Left renal pelvis (tissue), 4 donors: ENCODE measurements around the gene TFF1. TPM values are rescaled to one million over a fixed set of nuclear protein-coding genes. Genes with fewer than 3 reads are reported as not detected.

Experiments
- DNase-seq, 4 donors: peaks; one replicate each; pipeline ENCODE4 v3.0.0-alpha.2; 2013; ENCODE audit warnings: low read depth in 4 of 4, low spot score in 3 of 4
- polyA plus RNA-seq, 4 donors: library from polyadenylated mRNA; unstranded; fragments of 120-200 nt; gene quantifications; one replicate each; pipeline ENCODE4 v1.2.1, GENCODE V29; 2013; ENCODE audit not compliant: insufficient read length in 4 of 4

Gene TFF1
- polyA plus RNA-seq, 4 donors, result 0.78 TPM; not detected in 3

- no peak for DNase-seq
Observed at GRCh38 chr21:42346866-42347600, 19.3 kb downstream of the TFF1 start.

GRCh38 chr21:42346441-42346840 is 19.9 kb downstream of the TFF1 start:
- no peak for DNase-seq

- no peak for DNase-seq
Observed at GRCh38 chr21:42344631-42345030, 21.7 kb downstream of the TFF1 start.

GRCh38 chr21:42343963-42344510 is 22.3 kb downstream of the TFF1 start:
- no peak for DNase-seq

GRCh38 chr21:42343556-42343955 is 22.8 kb downstream of the TFF1 start:
- DNase-seq, result no peak

DNA sequence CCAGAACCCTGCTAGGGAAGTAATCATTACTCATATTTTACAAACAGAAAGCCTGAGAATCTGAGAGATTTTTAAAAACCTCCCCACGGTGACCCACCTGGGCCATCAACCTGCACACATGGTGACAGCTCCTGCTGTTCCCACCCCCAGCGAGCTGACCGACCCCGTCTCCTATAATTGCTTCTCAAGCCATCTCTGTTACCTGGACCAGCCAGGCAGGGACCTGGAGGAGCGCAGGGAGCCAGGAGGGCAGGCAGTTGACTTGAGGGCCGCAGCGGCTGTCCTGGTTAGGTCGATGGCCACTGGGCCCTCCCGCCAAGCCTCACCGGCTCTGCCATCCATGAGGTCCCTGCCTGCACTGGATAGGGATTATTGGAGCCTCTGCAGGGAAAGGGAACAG is 23.2 kb downstream of the TFF1 start:
- DNase-seq, result no peak

DNA sequence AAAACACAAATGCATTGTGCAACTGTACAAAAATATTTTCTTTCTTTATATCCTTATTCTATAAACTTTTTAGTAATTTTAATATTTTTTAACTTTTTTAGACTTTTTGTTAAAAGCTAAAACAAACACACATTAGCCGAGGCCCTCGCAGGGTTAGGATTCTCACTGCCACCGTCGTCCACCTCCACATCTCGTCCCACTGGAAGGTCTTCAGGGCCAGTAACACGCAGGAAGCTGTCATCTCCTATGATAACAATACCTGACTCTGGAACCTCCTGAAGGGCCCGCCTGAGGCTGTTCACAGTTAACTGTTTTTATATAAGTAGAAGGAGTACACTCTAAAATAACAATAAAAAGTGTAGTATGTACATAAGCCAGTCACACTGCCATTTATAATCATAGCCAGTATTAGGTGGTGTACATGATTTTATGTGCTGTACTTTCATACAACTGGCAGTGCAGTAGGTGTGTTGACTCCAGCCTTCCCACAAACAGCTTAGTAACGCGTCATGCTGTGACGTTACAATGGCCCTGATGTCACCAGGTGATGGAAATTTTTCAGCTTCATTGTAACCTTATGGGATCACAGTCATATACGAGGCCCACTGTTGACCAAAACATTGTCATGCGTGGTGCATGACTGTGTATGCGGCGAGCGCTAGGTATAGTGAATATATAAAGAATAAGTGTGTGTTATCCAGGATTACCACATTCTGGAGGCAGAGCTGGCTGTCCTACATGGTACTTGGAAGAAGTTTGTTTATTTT is 24.4 kb downstream of the TFF1 start:
- no peak for DNase-seq

- DNase-seq, result no peak
Observed at GRCh38 chr21:42340187-42341050, 25.9 kb downstream of the TFF1 start.

GRCh38 chr21:42338729-42339715 is 27.3 kb downstream of the TFF1 start:
- DNase-seq, result no peak

- DNase-seq, result peak; percentile 59 to 71 (median 66)
Observed at GRCh38 chr21:42337830-42338728, 28.3 kb downstream of the TFF1 start.

GRCh38 chr21:42337276-42337675 is 29.1 kb downstream of the TFF1 start:
- DNase-seq, result no peak

- no peak for DNase-seq
Observed at GRCh38 chr21:42336054-42336453, 30.3 kb downstream of the TFF1 start.

- DNase-seq, result no peak
Observed at GRCh38 chr21:42332557-42333317, 33.6 kb downstream of the TFF1 start.

- DNase-seq, result no peak
Observed at GRCh38 chr21:42331660-42332059, 34.7 kb downstream of the TFF1 start.

DNA sequence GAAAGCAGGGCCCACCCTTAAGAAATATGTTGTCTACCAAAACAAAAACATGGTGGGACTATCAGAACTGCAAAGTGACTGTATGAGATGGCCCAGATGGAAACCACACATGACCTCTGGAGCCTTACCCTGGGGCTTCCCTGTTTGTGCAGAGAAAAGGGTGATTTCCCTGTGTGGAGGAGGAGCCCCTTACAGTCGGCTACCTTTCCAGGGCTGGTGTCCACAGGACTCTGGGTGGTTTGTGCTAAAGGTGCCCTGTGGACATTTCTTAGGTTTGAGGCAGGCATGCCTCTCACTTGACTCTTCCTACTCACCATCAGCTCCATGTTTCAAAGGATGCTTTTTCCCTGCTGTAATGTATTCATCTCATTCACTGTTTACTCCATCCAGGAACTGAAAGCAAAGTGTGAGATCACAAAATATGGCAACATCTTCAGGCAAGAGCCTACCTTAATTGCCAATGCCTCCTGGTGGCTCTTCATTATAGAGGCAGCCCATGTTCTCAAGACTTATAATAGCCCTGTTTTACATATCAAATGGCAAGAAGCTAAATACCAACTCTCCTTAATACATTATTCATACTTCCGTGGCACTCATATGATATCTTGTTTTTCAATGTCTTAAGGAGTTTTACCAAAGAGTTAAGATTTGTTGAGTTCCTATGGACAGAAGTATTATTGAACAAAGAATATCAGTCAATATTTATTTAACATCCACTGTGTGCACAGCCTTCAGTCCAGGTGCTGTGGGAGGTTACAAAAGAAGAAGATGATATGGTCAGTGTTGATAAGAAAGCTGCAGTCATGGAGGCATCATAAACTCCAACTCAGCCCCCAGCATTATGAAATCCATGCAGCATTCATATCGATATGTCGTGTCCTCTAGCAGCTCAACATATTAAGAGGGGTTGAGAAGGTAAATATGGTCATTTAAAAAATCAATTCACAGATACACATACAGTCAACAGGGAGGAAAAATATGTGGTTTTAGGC is 35.7 kb downstream of the TFF1 start:
- no peak for DNase-seq

DNA sequence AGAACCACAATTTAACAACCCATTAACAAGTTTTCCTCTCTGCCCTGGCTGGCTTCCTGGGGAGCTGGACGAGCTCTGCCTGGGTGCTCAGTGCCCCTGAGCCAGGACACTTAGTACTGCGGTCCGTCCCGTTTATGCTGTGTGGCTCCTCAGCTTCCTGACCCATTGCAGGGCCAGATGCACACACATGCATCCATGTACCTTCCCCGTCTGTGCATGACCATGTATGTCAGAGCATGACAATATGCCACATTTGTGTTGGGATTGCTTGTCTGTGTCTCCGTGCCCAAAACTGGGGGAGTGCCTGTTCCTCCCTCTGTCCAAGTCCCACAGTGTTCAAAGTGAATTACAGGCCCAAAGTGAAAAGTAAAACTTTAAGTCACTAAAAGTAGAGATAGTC is 41.4 kb downstream of the TFF1 start:
- no peak for DNase-seq

GRCh38 chr21:42321845-42322244 is 44.5 kb downstream of the TFF1 start:
- DNase-seq, result no peak
